ENCODE data around the gene KIF20A. TPM values are rescaled to one million over a fixed set of nuclear protein-coding genes. Genes with fewer than 3 reads are reported as not detected.
"Not testable (repeated sequence)": the region's sequence is repeated elsewhere in the genome, so short reads cannot be mapped to it uniquely, and the experiment has no call there.

KIF20A gene
- total RNA-seq, 1 donor = 24.7 TPM

- DNase-seq (ENCODE audit: low read depth) = no peak
- H3K4me3 ChIP-seq (ENCODE audit: low read depth, low read length) = no peak overlapping the region
- no peak for TF ChIP-seq CTCF (IDR thresholded peaks at IDR 0.05; ENCODE audit: insufficient read depth, low read length)
These were observed 1.9 kb downstream of the KIF20A start for GRCh38 chr5:138180841-138181240.

DNA sequence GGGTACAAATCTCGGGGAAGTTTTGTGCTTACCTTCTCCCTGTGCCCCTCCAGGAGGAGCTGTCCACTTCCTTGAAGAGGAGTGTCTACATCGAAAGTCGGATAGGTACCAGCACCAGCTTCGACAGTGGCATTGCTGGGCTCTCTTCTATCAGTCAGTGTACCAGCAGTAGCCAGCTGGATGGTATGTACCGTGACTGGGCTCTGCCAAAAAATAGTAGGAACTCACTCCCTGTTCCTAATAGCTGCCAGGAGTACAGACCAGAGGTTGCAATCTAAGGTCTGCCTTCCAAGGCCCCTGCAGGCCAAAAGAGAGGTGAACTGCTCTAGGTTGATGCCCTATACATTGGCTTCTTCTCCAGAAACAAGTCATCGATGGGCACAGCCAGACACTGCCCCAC lies 3.9 kb downstream of the KIF20A start:
- TF ChIP-seq CTCF (IDR thresholded peaks at IDR 0.05; ENCODE audit: insufficient read depth, low read length) = no peak
- no peak overlapping the region for H3K4me3 ChIP-seq (ENCODE audit: low read depth, low read length)
- DNase-seq (ENCODE audit: low read depth) = no peak

DNA sequence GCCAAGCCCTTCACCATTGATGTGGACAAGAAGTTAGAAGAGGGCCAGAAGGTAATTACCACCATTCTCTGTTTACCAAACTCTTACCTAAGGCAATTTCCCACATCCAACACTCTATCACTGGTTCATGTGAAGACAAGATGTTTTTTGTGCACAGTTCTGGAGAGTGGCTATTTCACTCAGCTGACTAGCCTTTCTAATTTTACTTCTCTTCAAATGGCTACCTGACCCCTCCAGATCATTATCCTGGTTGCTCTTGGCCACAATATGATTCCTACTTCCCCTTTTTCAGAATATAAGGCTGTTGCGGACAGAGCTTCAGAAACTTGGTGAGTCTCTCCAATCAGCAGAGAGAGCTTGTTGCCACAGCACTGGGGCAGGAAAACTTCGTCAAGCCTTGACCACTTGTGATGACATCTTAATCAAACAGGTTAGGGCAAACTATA lies 7.1 kb downstream of the KIF20A start:
- TF ChIP-seq CTCF (IDR thresholded peaks at IDR 0.05; ENCODE audit: insufficient read depth, low read length) = no peak
- DNase-seq (ENCODE audit: low read depth) = no peak
- no peak overlapping the region for H3K4me3 ChIP-seq (ENCODE audit: low read depth, low read length)

- H3K4me3 ChIP-seq (ENCODE audit: low read depth, low read length) = no peak overlapping the region
- TF ChIP-seq CTCF (IDR thresholded peaks at IDR 0.05; ENCODE audit: insufficient read depth, low read length) = no peak
- DNase-seq (ENCODE audit: low read depth) = no peak
These were observed 9.7 kb downstream of the KIF20A start for GRCh38 chr5:138188626-138189025.

DNA sequence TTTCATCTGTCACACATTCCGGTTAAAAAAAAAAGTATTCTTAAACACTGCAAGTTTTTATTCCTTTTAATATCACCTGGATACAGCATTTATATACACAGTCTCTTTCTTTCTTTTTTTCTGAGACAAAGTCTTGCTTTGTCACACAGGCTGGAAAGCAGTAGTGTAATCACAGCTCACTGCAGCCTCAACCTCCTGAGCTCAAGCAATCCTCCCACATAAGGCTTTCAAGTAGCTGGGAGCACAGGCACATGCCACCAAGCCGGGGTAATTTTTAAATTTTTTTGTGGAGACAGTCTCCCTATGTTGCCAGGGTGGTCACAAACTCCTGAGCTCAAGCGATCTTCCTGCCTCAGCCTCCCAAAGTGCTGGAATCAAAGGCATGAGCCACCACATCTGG lies 13.9 kb downstream of the KIF20A start:
- no peak overlapping the region for H3K4me3 ChIP-seq (ENCODE audit: low read depth, low read length)
- no peak for DNase-seq (ENCODE audit: low read depth)
- no peak for TF ChIP-seq CTCF (IDR thresholded peaks at IDR 0.05; ENCODE audit: insufficient read depth, low read length)

- H3K4me3 ChIP-seq (ENCODE audit: low read depth, low read length); DNase-seq (ENCODE audit: low read depth): not testable (repeated sequence)
These were observed 14.9 kb downstream of the KIF20A start for GRCh38 chr5:138193859-138194258.

DNA sequence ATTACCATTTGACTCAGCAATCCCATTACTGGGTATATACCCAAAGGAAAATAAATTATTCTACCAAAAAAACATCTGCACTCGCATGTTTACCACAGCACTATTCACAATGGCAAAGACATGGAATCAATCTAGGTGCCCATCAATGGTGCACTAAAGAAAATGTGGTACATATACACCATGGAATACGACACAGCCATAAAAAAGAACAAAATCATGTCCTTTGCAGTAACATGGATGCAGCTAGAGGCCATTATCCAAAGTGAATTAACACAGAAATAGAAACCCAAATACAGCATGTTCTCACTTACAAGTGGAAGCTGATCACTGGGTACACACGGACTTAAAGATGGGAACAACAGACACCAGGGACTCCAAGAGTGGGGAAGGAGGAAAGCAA lies 32.1 kb downstream of the KIF20A start:
- H3K4me3 ChIP-seq (ENCODE audit: low read depth, low read length) = no peak overlapping the region
- no peak for DNase-seq (ENCODE audit: low read depth)
- TF ChIP-seq CTCF (IDR thresholded peaks at IDR 0.05; ENCODE audit: insufficient read depth, low read length) = no peak

All from fibroblast of the aortic adventitia (primary cell).